Naive thymus-derived CD4-positive, alpha-beta T cell (primary cell): ENCODE results near the gene STAT1. TPM values are rescaled to one million over a fixed set of nuclear protein-coding genes. Genes with fewer than 3 reads are reported as not detected.

Experiments
- ATAC-seq: fragments of 150-1000 bp; cut with Tn5 transposase; 2 replicates; pipeline ENCODE4 v1.10.0; 2021; ENCODE audit warnings: mild to moderate bottlenecking, moderate library complexity
- CTCF ChIA-PET: fragments of 350-600 bp; sonication (Branson Sonifier 250); formaldehyde crosslinking; loops from one replicate; lab custom pipeline; 2021; ENCODE audit warnings: antibody characterized with exemption; lab: Charles Lee
- POLR2A ChIA-PET: fragments of 350-600 bp; sonication (Branson Sonifier 250); formaldehyde crosslinking; loops from one replicate; lab custom pipeline; 2021; ENCODE audit warnings: antibody characterized with exemption, inconsistent platforms; lab: Charles Lee
- DNase-seq, 9 donors: peaks; one replicate each; pipeline versions ENCODE4 v3.0.0 to v3.0.0-alpha.2; 2020 to 2022; ENCODE audit warnings: mixed read lengths in 1 of 9
- H3K27ac ChIP-seq: one replicate; pipeline ENCODE4 v1.7.0; 2013; ENCODE audit warnings: mild to moderate bottlenecking, low read depth, low read length, moderate library complexity
- H3K27me3 ChIP-seq, 2 donors: one replicate each; pipeline ENCODE4 v1.7.0; 2013; ENCODE audit warnings: low read length in 2 of 2, mild to moderate bottlenecking in 2 of 2, moderate library complexity in 2 of 2; ENCODE audit not compliant: control insufficient read depth in 2 of 2, insufficient read depth in 2 of 2
- H3K36me3 ChIP-seq, 3 experiments: 1 replicate in 2 of 3; 2 replicates in 1 of 3; pipeline ENCODE4 v1.7.0; 2013; ENCODE audit warnings: low read length in 3 of 3, mild to moderate bottlenecking in 3 of 3, moderate library complexity in 1 of 3; ENCODE audit not compliant: insufficient read depth in 3 of 3, control insufficient read depth in 2 of 3
- H3K4me1 ChIP-seq, 2 donors: one replicate each; pipeline ENCODE4 v1.7.0; 2013; ENCODE audit warnings: low read length in 2 of 2, mild to moderate bottlenecking in 2 of 2, moderate library complexity in 1 of 2; ENCODE audit not compliant: control insufficient read depth in 2 of 2, insufficient read depth in 2 of 2
- H3K4me3 ChIP-seq: 2 replicates; pipeline ENCODE4 v1.7.0; 2013; ENCODE audit warnings: mild to moderate bottlenecking, low read length
- H3K9me3 ChIP-seq, 3 experiments: 1 replicate in 2 of 3; 2 replicates in 1 of 3; pipeline ENCODE4 v1.7.0; 2013; ENCODE audit warnings: low read length in 3 of 3; ENCODE audit not compliant: control insufficient read depth in 2 of 3
- H3K27ac Mint-ChIP-seq, 9 donors: one replicate each; pipeline ENCODE4 v1.8.0; 2020 to 2022; ENCODE audit warnings: mixed read lengths in 9 of 9, mild to moderate bottlenecking in 8 of 9, moderate library complexity in 5 of 9, inconsistent platforms in 2 of 9
- H3K27me3 Mint-ChIP-seq, 5 donors: one replicate each; pipeline ENCODE4 v1.8.0; 2021 to 2022; ENCODE audit warnings: mixed read lengths in 5 of 5, mild to moderate bottlenecking in 1 of 5
- H3K36me3 Mint-ChIP-seq, 5 donors: one replicate each; pipeline ENCODE4 v1.8.0; 2020 to 2022; ENCODE audit warnings: mixed read lengths in 5 of 5, mild to moderate bottlenecking in 3 of 5, inconsistent platforms in 1 of 5
- H3K4me1 Mint-ChIP-seq, 7 donors: one replicate each; pipeline ENCODE4 v1.8.0; 2020 to 2022; ENCODE audit warnings: mixed read lengths in 7 of 7, mild to moderate bottlenecking in 3 of 7, inconsistent platforms in 1 of 7
- H3K4me3 Mint-ChIP-seq, 10 donors: one replicate each; pipeline ENCODE4 v1.8.0; 2020 to 2022; ENCODE audit warnings: mild to moderate bottlenecking in 10 of 10, mixed read lengths in 10 of 10, moderate library complexity in 6 of 10, inconsistent platforms in 2 of 10
- H3K9me3 Mint-ChIP-seq, 11 donors: one replicate each; pipeline ENCODE4 v1.8.0; 2020 to 2022; ENCODE audit warnings: mixed read lengths in 11 of 11, mild to moderate bottlenecking in 4 of 11, inconsistent platforms in 1 of 11, moderate library complexity in 1 of 11
- intact Hi-C, 2 donors: fragments of 100-400 bp; cut with micrococcal nuclease; formaldehyde crosslinking; loops; one replicate each; pipeline ENCODE4 v1.15.1; 2023
- polyA plus RNA-seq, 2 donors: library from polyadenylated mRNA; unstranded; fragments of 300-500 nt; fragmentation: Illumina TruSeq; gene quantifications; one replicate each; pipeline ENCODE4 v1.2.3, GENCODE V29; 2021
- total RNA-seq, 6 experiments: library from RNA in 5 of 6; stranded (reverse) in 5 of 6; gene quantifications; 1 replicate in 5 of 6; 2 replicates in 1 of 6; pipeline ENCODE4 v1.2.3 and lab custom pipeline; 2021 to 2026

The STAT1 gene
- total and polyA plus RNA-seq, 7 experiments from 2014 or later, result 74.1 to 1,177 (median 92.2) TPM

DNA sequence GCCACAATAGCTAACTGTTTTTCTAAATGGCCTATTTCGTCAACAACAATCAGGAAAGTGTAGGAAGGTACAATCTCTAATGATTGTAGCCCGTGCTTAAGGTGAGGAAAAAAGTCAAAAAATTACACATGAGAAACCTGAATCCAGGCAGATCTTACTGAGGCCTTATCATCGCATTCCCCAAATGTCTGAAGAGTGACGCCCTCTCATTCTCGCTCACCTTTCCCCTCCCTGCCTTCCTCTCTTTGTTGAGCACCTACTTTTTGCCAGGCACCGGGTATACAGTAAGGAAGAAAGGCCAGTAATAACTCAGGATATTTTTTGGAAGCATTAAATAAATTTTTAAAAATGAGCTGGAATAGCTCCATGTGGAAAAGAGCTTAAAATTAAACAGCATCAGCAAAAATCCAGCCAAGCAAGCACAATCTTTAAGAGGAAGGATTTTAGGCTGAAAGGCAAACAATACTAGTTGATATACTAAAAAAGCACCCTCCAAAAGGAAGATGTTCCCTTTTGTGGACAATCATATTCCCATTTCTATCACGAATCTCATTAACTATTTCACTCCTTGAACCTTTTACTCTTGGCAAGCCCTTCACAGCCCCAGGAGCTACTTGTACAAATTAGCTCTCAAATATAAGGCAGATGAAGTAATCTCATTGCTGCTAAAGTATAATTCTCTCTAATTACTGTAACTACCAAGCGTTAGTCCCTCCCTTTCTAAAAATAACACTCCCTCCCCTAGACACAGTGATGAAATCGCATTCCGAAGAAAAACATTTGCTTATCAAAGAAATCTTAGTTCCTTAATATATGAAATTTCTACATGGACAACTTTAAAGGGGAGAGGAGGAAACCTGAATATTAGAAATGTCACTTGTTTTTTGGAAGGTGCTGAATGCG lies 40.0 kb downstream of the STAT1 start:
- ATAC-seq (no peak), DNase-seq (no peak)
- Histone ChIP-seq H3K4me1 (no peaks in the 10 kb centered on the region), H3K4me3 (no peak overlapping the region), H3K9me3 (no peaks in the 10 kb centered on the region), H3K27ac (peak overlapping the region; percentile 0), H3K36me3 (peaks cover 69 to 95% (median 88%) of the 10 kb centered on the region in 3 experiments), H3K27me3 (no peaks in the 10 kb centered on the region)
- Mint-ChIP-seq H3K9me3 (no peaks in the 10 kb centered on the region), H3K4me1 (peaks cover 4 to 67% (median 17%) of the 10 kb centered on the region in 7 donors), H3K4me3 (peak overlapping the region in 1 of 10 donors; percentile 25), H3K27ac (peak overlapping the region; percentile 48 to 84 (median 77)), H3K36me3 (peaks cover 11 to 81% (median 67%) of the 10 kb centered on the region in 5 donors), H3K27me3 (no peaks in the 10 kb centered on the region)
- CTCF ChIA-PET, result no interaction called here
- intact Hi-C loops, result no loop called here
- POLR2A ChIA-PET, result interaction anchor here (0.6 to 1.1 kb wide), 3 partner anchors 10 to 41 kb away, joined by 4 read pairs; partner anchors contain the start of gene STAT1

DNA sequence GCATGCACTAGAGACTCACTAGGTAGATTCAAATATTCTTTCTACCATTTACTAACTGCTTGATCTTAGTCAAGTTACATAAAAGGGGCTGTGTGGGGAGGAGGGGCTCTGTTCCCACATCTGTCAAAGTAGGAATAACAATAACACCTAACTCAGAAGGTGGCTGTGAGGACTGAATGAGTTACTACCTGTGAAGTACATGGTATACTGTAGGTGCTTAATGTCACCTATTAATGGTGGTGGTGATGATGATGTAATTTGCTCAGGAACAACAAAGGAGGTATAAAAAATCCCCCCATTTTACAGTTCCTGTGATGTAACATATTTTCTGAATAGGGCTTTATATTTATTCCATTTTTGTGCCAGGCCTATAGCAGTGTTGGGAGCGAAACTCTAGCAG lies 40.7 kb downstream of the STAT1 start:
- DNase-seq, result no peak
- H3K36me3 ChIP-seq, result peaks cover 62 to 93% (median 85%) of the 10 kb centered on the region in 3 experiments
- Mint-ChIP-seq H3K4me3 (no peak overlapping the region), H3K36me3 (peaks cover 11 to 77% (median 63%) of the 10 kb centered on the region in 5 donors), H3K27ac (peak overlapping the region; percentile 46 to 84 (median 66)), H3K27me3 (no peaks in the 10 kb centered on the region), H3K4me1 (peaks cover 4 to 66% (median 15%) of the 10 kb centered on the region in 7 donors), H3K9me3 (no peaks in the 10 kb centered on the region)
- no peaks in the 10 kb centered on the region for H3K4me1 ChIP-seq
- H3K4me3 ChIP-seq, result no peak overlapping the region
- POLR2A ChIA-PET, result interaction anchor here (0.7 to 1.1 kb wide), 2 partner anchors 28 to 41 kb away, joined by 4 read pairs; partner anchors contain the start of gene STAT1
- H3K27ac ChIP-seq, result peak overlapping the region; percentile 0
- H3K9me3 ChIP-seq, result no peaks in the 10 kb centered on the region
- CTCF ChIA-PET, result no interaction called here
- H3K27me3 ChIP-seq, result no peaks in the 10 kb centered on the region
- no peak for ATAC-seq
- intact Hi-C loops, result no loop called here

DNA sequence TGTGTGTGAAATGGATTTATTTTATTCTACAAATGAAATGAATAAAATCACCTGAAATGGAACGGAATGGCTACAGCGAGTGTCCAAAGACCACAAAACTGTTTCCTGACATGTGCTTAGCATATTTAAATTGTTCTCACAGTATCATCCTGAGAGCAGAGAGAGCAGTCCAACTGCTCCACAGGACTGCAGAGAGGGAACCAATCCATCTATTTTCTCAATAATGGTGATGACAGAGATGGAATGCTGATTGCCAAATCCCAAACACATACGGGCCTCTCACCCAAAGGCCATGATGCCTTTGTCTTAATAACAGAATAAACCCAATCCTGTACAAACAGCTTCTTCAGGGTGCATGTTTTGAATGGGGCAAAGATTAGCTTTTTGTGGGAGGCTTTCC lies 41.1 kb downstream of the STAT1 start:
- H3K4me3 Mint-ChIP-seq, result no peak overlapping the region
- ChIA-PET CTCF (no interaction called here), POLR2A (interaction anchor here (1.1 to 1.2 kb wide), 2 partner anchors 42 to 93 kb away, joined by 3 to 4 read pairs; partner anchors contain the start of gene STAT1)

DNA sequence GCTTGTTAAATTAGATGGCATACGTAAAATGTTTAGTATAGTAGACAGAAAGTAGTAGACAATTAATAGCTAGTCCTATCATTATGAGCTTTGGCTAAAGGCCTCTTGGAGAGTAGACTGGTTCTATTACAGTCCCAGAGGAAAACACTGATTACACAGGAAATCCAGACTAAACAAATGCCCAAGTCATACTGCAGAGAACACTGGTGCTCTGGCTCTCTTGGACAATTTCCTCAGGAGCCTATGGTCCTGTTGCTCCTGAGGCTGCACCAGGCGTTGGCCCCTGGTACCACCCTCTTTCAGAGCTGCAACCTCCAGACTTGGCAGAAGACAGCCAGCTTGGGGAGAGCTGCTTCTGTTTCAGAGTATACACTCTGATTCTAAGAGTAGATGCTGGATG lies 41.8 kb downstream of the STAT1 start:
- ChIA-PET CTCF (no interaction called here), POLR2A (interaction anchor here (1.2 to 2.3 kb wide), 2 partner anchors 43 to 92 kb away, joined by 3 to 5 read pairs; no protein-coding TSS in a partner anchor)
- intact Hi-C loops, result loop anchor here in 1 of 2 donors (1.0 kb wide), 1 partner anchor 8 kb away; no protein-coding TSS in a partner anchor
- Histone ChIP-seq H3K4me1 (no peaks in the 10 kb centered on the region), H3K27ac (no peak overlapping the region), H3K36me3 (peaks cover 67 to 92% (median 85%) of the 10 kb centered on the region in 3 experiments), H3K27me3 (no peaks in the 10 kb centered on the region), H3K4me3 (no peak overlapping the region), H3K9me3 (no peaks in the 10 kb centered on the region)
- Mint-ChIP-seq H3K4me1 (peaks cover 8 to 63% (median 14%) of the 10 kb centered on the region in 7 donors), H3K27me3 (no peaks in the 10 kb centered on the region), H3K27ac (peak overlapping the region in 8 of 9 donors; percentile 32 to 90 (median 64)), H3K9me3 (no peaks in the 10 kb centered on the region), H3K36me3 (peaks cover 10 to 72% (median 59%) of the 10 kb centered on the region in 5 donors), H3K4me3 (no peak overlapping the region)
- DNase-seq (no peak), ATAC-seq (no peak)

More for the DNA sequence above, 41.1 kb downstream of the STAT1 start:
- peak overlapping the region; percentile 0 for H3K27ac ChIP-seq
- no peak for ATAC-seq
- H3K4me3 ChIP-seq, result no peak overlapping the region
- H3K27me3 Mint-ChIP-seq, result no peaks in the 10 kb centered on the region
- peaks cover 8 to 66% (median 15%) of the 10 kb centered on the region in 7 donors for H3K4me1 Mint-ChIP-seq
- peak overlapping the region in 5 of 9 donors; percentile 17 to 78 (median 61) for H3K27ac Mint-ChIP-seq
- peaks cover 63 to 94% (median 85%) of the 10 kb centered on the region in 3 experiments for H3K36me3 ChIP-seq
- no peak for DNase-seq
- no peaks in the 10 kb centered on the region for H3K9me3 ChIP-seq
- intact Hi-C loops, result loop anchor here in 1 of 2 donors (1.0 kb wide), 1 partner anchor 7 kb away; no protein-coding TSS in a partner anchor
- H3K9me3 Mint-ChIP-seq, result no peaks in the 10 kb centered on the region
- H3K27me3 ChIP-seq, result no peaks in the 10 kb centered on the region
- H3K4me1 ChIP-seq, result no peaks in the 10 kb centered on the region
- H3K36me3 Mint-ChIP-seq, result peaks cover 14 to 77% (median 64%) of the 10 kb centered on the region in 5 donors

DNA sequence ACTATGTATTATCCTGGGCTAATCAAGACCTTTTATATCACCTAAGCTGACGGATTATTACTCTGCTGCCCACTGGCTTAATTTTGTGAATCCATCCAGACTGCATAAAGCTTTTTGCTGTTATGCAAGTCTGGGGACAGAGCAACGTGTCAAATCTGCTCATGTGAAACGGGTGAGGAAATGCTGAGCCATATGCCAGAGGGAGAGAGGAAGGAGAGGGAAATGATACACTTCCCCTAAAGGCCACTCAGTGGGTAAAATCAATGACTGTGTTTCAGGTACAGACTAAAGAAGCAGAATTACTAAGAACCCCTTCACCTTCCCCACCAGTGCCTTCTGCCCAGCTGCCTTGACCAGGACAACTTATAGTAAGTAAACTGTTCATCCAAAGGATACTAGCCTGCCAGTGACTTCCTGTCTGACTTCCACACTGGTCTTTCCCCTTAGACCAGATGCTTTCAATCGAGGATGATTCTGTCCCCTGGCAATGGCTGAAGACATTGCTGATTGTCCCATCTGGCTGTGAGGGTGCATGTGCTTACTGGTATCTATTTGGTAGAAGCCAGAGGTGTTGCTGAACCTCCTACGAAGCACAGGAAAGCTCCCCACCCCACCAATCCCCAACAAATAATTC lies 43.0 kb downstream of the STAT1 start:
- Histone ChIP-seq H3K27ac (peak overlapping the region; percentile 32), H3K27me3 (no peaks in the 10 kb centered on the region), H3K9me3 (no peaks in the 10 kb centered on the region), H3K4me3 (no peak overlapping the region), H3K36me3 (peaks cover 65 to 86% (median 74%) of the 10 kb centered on the region in 3 experiments), H3K4me1 (no peaks in the 10 kb centered on the region)
- ATAC-seq, result peak; percentile 60
- POLR2A ChIA-PET, result interaction anchor here (1.3 to 2.3 kb wide), 2 partner anchors 11 to 44 kb away, joined by 5 read pairs; no protein-coding TSS in a partner anchor
- CTCF ChIA-PET, result no interaction called here
- Mint-ChIP-seq H3K27me3 (no peaks in the 10 kb centered on the region), H3K27ac (peak overlapping the region; percentile 48 to 90 (median 74)), H3K9me3 (no peaks in the 10 kb centered on the region), H3K4me3 (no peak overlapping the region), H3K36me3 (peaks cover 15 to 71% (median 55%) of the 10 kb centered on the region in 5 donors), H3K4me1 (peaks cover 10 to 65% (median 18%) of the 10 kb centered on the region in 7 donors)
- intact Hi-C loops, result no loop called here
- DNase-seq, result no peak

DNA sequence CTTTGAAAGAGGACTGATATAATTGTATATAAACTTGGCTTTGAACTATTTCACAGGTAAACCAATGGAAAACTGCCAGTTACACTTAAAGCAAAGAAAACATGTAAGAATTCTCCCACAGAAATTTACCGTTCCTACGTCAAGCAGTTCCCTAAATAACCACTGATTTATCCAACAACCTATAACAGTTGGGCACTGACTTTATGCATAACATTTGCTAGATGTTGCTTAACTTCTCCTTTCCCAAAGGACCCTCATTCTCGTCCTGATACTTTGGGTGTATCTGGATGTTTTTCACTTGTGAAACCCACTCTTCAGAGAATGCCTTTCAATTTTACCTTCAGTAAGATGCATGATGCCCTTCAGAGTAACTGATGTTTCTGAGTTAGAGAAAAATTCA lies 43.8 kb downstream of the STAT1 start:
- Histone ChIP-seq H3K36me3 (peaks cover 59 to 86% (median 69%) of the 10 kb centered on the region in 3 experiments), H3K4me1 (no peaks in the 10 kb centered on the region), H3K4me3 (no peak overlapping the region), H3K9me3 (no peaks in the 10 kb centered on the region), H3K27ac (no peak overlapping the region), H3K27me3 (no peaks in the 10 kb centered on the region)
- peak overlapping the region in 8 of 9 donors; percentile 28 to 90 (median 74) for H3K27ac Mint-ChIP-seq
- CTCF ChIA-PET, result no interaction called here
- ATAC-seq, result no peak
- no peaks in the 10 kb centered on the region for H3K9me3 Mint-ChIP-seq
- DNase-seq, result no peak
- H3K4me3 Mint-ChIP-seq, result no peak overlapping the region
- H3K27me3 Mint-ChIP-seq, result no peaks in the 10 kb centered on the region
- POLR2A ChIA-PET, result interaction anchor here (1.0 to 2.3 kb wide), 3 partner anchors 10 to 46 kb away, joined by 3 to 5 read pairs (median 5); no protein-coding TSS in a partner anchor
- intact Hi-C loops, result no loop called here
- peaks cover 12 to 61% (median 20%) of the 10 kb centered on the region in 7 donors for H3K4me1 Mint-ChIP-seq
- H3K36me3 Mint-ChIP-seq, result peaks cover 15 to 70% (median 48%) of the 10 kb centered on the region in 5 donors
